NOMO-1 treated with DMSO at 0.1 percent for 48 hours (cell line): ENCODE data around the gene RPL36.

Experiments
- DNase-seq: peaks from one replicate; lab custom pipeline; 2025; ENCODE audit not compliant: unreplicated experiment; lab: John Stamatoyannopoulos, UW

Gene RPL36

GRCh38 chr19:5673752-5674151 lies 16.3 kb upstream of the RPL36 start:
- no peak for DNase-seq

GRCh38 chr19:5674714-5675113 lies 15.4 kb upstream of the RPL36 start:
- no peak for DNase-seq

- DNase-seq = no peak
These were observed 13.9 kb upstream of the RPL36 start for GRCh38 chr19:5676105-5676771.

GRCh38 chr19:5676772-5677105 lies 13.4 kb upstream of the RPL36 start:
- DNase-seq = no peak

GRCh38 chr19:5677136-5677535 lies 13.0 kb upstream of the RPL36 start:
- DNase-seq = no peak

DNA sequence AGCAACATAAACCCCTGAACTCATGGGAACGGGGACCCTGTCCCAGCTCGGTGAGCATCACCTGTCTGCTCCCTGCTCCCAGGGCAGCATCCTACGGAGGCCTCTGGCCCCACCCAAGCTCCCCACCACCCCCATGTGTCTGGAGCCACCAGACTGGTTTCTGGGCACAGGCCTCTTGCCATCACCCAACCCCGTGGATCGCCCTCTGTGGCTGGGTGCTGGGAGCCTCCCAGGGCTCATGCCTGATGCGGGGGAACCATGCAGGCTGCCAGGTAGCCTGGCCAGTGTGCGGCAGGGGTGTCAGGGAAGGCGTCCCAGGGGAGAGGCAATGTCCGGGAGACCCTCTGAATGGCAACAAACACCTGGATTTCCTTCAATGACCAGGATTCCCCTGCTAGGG lies 12.5 kb upstream of the RPL36 start:
- no peak for DNase-seq

DNA sequence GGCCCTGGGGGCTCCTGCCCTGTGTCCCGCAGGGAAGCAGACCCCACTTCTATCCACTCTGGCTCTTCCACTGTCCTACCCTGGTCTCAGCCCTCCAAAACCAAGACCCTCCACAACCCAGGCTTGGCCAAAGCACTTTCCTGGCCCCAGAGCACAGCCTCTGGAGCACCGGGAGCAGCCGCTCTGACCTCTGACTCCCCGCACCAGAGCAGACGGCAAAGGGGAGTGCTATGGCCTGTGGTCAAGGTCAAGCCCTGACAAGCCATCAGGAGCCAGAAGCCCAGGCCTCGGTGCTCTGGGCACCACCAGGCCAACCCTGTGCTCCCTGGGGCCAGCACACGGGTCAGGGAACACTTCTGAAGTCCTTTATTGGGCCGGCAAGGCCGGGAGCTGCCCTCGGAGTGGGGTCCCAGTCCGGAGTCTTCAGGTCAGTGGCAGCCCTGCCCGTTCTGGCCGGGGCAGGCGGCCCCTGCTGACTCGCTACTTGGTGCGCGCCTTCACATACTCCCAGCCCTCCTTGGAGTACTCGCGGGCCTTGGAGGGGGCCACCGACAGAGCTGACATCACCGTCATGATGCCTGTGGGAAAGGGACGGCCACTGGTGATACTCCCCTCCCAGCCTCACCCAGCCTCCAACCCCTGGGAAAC lies 11.9 kb upstream of the RPL36 start:
- DNase-seq = no peak

DNA sequence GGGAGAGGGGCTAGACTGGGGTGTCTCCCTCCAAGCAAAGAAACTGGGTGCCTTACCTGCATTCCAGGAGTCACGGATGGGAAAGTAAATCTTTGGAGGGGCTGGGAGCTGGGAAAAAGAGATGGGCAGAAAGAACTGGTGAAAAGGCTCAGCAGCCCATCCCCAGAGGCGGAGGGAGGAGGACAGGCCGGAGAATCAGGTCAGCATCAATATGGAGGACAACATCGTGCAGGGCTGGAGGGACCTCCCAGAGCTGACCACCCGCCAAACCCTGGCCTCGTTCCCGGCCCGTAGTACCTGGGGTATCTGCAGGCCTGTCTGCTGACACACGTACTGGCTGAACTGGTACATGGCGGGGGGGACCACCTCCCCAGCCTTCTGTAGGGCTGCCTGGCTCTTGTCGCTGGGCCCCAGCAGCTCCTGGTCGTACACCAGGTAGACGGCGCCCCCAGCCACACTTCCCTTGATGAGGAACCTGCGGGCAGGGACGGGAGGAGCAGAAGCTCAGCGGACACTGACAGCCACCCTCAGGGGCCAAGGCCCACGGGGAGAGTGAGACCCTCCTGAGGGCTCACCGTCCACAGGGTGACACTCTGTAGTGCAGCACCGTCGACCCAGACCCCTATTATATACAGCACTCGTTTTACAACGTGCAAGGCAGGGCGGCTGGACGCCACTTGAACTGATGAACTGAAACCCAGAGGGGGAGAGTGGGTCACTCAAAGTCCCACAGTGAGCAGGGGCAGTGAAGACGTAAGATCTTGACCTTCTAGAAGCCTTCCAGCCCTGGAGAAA lies 10.6 kb upstream of the RPL36 start:
- DNase-seq = no peak

DNA sequence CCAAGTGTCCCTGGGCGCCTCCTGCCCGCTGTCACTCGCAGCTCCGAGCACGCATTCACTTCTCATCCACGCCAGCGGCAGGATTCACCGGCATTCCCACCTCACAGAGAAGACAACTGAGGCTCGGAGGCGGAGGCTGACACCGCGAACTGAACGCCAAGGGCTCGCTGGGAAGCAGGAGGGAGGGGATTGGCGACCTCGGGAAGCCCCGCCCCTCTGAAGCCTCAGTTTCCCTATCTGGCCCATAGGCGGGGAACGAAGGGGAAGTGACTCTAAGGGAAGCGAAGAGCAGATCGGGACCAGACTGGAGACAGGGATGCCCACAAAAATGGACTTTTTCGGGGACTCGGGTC lies 10.0 kb upstream of the RPL36 start:
- no peak for DNase-seq

GRCh38 chr19:5680437-5681368 lies 9.4 kb upstream of the RPL36 start, which contains the start of the genes HSD11B1L and MICOS13:
HSD11B1L (plus strand) TSS chr19:5681027; CDS start chr19:5684833, 3,806 bp downstream.
MICOS13 (minus strand) TSS chr19:5680516; CDS start chr19:5680486, 30 bp downstream.
- peak; percentile 98 for DNase-seq

- no peak for DNase-seq
These were observed 8.5 kb upstream of the RPL36 start for GRCh38 chr19:5681391-5682106.

GRCh38 chr19:5682107-5682482 lies 8.0 kb upstream of the RPL36 start:
- no peak for DNase-seq

GRCh38 chr19:5683177-5683886 lies 6.8 kb upstream of the RPL36 start:
- DNase-seq = no peak

GRCh38 chr19:5684694-5685430 lies 5.2 kb upstream of the RPL36 start:
- no peak for DNase-seq

DNA sequence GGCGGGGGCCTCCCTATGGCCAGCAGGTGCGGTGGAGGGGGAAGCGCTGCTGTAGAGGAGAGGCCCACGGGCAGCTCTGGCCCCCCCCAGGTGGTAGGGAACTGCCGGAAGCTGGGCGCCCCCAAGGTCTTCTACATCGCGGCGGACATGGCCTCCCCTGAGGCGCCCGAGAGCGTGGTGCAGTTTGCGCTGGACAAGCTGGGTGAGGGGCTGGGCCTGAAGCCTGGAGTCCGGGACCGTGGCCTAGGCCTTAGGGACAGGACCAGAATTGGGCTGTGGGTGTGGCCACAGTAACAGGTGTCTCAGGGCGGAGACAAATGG lies 3.8 kb upstream of the RPL36 start:
- DNase-seq = no peak

GRCh38 chr19:5686647-5687359 lies 3.3 kb upstream of the RPL36 start:
- peak; percentile 87 for DNase-seq

DNA sequence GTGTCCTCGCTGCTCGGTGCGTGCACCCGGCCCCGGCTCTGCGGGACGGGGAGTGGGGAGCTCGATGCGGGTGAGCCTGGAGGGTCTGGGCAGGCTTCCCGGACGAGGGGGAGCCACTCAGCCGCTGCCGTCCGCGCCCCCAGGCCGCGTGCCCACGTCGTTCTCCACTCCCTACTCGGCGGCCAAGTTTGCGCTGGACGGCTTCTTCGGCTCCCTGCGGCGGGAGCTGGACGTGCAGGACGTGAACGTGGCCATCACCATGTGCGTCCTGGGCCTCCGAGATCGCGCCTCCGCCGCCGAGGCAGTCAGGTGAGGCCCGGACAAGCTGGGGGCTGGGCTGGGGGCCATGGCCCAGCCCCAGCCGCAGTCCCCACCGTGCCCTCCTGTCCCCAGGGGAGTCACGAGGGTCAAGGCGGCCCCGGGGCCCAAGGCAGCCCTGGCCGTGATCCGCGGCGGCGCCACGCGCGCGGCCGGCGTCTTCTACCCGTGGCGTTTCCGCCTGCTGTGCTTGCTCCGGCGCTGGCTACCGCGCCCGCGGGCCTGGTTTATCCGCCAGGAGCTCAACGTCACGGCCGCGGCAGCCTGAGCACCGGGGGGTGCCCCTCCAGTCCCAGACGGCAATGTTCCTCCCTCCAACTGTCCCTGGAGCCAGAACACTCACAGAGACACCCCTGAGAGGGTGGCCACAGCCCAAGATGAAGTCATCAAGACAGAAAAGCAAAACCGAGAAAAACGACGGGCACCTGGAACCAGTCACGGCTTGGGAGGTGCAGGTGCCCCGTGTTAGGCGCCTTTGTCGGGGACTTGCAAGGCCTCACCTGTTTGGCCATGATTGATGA lies 2.5 kb upstream of the RPL36 start:
- no peak for DNase-seq
